Subcutaneous adipose tissue (tissue), 4 donors: Measurements from ENCODE around the gene GCK. TPM values are rescaled to one million over a fixed set of nuclear protein-coding genes. Genes with fewer than 3 reads are reported as not detected.

ENCODE experiments used
- total RNA-seq, 4 donors: library from RNA; depleted of rRNA; stranded (reverse); fragments of >200 nt; gene quantifications; one replicate each; pipeline ENCODE4 v1.1.0, GENCODE V29; 2016
- TF ChIP-seq, protein P1 (sequence below): fragments of 450-650 bp; IDR thresholded peaks from one replicate; pipeline ENCODE4 v1.5.1; 2016; ENCODE audit warnings: low read depth, mild to moderate bottlenecking, control low read depth, antibody characterized with exemption, moderate library complexity

GCK gene
- 1 to 10 TPM in 1 of 4 donors, under 1 TPM in 2, not detected in 1; 0.22 to 8.1 (median 0.85) TPM for total RNA-seq

DNA sequence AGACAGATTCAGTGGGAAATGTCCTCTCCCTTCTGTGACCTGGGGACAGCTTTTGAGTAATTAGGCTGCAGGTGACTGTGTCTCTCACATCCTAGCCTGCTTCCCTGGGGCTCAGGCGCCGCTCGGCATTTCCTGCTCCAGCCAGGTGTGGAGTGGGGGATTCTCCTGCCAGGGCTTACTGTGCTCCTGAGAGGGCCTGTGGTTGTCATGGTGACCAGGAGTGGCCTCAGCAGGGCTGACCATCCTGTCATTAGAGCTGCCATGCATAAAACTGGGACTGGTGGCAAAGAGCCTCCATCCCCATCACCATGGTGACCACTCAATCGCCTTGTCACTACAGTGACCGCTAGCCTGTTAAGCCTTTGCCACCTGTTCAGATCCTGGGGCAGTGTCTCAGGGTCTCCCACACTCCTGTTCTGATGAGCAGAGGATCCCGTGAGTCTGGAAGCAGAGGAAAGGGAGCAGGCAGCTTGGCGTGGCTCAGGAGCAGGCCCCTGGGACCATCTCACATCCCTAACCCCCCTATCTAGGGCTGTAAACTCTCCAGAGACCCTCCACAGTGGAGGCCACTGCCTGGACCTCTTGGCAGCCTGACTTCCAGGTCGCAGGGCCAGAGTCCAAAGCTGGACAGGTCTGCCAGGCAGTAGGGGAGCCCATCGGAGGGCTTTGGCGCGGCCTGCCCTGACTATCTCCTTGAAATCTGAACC is at the start of gene GCK:
TSS of gene GCK (minus strand) at position 154 of the 707 bp plus-strand sequence. CDS start 486 bp downstream, outside the sequence.
- TF ChIP-seq, protein P1, sequence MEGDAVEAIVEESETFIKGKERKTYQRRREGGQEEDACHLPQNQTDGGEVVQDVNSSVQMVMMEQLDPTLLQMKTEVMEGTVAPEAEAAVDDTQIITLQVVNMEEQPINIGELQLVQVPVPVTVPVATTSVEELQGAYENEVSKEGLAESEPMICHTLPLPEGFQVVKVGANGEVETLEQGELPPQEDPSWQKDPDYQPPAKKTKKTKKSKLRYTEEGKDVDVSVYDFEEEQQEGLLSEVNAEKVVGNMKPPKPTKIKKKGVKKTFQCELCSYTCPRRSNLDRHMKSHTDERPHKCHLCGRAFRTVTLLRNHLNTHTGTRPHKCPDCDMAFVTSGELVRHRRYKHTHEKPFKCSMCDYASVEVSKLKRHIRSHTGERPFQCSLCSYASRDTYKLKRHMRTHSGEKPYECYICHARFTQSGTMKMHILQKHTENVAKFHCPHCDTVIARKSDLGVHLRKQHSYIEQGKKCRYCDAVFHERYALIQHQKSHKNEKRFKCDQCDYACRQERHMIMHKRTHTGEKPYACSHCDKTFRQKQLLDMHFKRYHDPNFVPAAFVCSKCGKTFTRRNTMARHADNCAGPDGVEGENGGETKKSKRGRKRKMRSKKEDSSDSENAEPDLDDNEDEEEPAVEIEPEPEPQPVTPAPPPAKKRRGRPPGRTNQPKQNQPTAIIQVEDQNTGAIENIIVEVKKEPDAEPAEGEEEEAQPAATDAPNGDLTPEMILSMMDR, result no peak

DNA sequence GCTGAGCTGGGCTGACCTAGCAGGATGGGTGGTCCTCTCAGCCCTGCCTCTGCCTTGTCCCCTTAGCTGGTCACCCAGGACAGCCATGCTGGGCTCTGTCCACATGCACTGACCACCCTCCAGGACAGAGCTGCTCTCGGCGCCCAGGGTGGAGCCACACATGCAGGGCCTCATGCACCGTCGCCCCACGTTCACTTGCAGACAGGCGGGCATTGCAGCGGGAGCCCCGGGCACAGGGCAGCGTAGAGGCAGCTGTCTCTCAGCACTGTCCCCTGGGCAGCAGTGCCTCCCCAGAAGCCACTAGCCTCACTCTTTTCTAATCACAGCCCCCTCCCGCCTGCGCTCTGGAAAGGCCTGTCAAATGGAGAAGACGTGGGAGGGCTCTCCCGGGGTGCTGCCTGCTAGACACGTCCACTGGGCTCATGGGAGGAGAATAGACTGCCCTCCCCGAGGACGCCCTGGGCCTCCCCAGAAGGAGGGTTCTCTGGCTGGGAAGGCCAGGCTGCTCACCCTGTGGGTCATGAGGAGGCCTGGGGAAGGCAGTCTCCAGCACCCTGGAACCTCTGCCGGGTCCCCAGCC is 49.0 kb upstream of the GCK start:
- TF ChIP-seq, protein P1, result no peak

DNA sequence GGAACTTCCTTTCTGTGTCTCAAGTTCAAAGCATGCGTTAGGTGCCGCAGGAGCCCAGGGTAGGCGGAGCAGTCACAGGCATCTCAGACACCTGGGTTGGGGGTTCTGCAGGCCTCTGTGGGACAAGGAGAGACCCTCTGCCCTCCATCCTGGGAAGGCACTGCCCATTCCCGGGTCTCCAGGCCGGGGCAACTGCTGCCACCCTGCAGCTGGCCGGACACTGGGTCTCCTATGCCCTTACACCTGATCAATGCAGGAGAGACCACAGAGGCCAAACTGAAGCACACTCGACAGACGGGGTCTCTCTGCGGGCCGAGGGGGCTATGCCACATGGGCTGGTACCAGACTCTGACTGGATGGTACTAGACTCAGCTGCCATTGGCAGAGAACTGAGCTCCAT is 48.5 kb upstream of the GCK start:
- TF ChIP-seq, protein P1, result no peak

DNA sequence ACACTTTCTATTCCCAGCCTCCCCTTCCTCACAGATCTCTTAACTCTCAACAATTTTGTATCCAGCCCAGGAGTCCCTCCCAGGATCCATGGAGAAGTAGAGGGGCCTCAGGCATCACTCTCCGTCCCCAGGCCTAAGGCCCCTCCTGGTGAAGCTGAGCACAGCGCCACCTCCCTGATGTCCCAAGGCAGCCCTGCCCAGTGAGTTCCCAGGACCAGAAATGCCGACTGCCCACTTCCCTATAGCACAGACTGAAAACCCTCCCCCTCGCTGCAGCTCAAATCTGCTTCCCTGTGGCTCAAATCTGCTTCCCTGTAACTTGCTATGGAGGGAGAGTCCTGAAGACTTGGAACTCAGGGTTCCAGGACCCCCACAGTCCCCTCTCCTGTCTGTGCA is 47.1 kb upstream of the GCK start:
- TF ChIP-seq, protein P1, result no peak

DNA sequence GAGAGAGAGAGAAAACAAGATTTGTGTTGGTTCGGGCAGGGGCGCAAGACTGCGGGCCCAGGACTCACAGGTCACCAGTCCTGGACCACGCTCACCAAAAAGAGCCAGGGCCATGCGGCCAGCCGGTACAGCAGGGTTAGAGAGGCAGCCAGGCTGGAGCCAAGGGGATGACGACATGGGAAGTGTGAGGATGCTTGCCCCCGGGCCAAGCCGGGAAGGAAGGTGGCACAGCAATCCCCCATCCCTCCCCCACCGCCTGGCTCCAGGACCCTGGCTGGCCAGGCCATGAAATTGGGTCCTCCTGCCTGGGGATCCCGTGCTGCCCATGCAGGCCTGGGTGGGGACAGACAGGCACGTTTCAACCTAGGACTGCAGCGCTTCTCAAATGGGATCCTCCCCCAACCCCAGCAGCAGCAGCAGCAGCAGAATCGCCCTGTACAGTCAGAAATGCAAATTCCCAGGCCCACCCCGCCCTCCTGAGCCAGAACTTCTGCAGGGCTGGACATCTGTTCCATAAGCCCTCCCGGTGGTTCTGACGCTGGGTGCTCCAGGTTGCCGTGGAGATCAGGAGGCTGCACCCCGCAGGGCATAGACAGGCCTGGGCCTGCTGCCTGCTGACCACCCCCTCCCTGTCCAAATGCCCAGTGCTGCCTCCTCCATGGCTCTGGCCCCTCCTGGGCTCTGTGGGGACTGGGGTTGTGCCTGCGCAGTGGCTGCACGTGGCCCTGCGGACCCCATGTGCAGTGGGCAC is 46.5 kb upstream of the GCK start:
- TF ChIP-seq, protein P1, result no peak

DNA sequence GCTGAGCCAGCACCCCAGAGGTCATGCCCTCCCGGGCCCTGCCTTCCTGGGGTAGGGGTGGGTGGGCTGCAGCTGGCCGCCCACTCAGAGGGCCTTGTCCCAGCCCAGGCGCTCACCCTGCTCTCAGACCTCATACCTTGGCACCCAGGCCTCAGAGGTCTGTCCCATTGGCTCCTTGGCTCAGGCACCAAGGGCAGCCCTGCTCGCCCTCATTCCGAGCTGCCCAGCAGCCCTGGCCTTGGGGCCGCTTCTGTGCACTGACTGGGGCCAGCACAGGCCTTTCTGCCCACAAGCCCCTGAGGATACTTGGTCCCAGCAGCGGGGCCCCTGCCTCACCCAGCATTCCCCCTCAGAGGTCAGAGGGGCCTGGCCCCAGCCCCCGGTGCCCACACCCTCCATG is 45.8 kb upstream of the GCK start:
- TF ChIP-seq, protein P1, result no peak
